Measurements from ENCODE around the gene KCNQ5. TPM values are rescaled to one million over a fixed set of nuclear protein-coding genes. Genes with fewer than 3 reads are reported as not detected.

Gene KCNQ5
- total RNA-seq, 1 experiment from 2014 or later = 9.4 TPM

GRCh38 chr6:73030791-73031782 is 409.2 kb downstream of the KCNQ5 start:
- DNase-seq (ENCODE audit: low read depth, low spot score) (no peak), ATAC-seq (no peak)
- no TSS peak for BruUV-seq (replicated peaks)
- no peaks in the 10 kb centered on the region for H3K9me3 ChIP-seq (ENCODE audit: control insufficient read depth, insufficient read depth, low read depth, low read length)
- intact Hi-C loops (cut with micrococcal nuclease; ENCODE audit: unreplicated experiment) (no loop called here), in situ Hi-C loops (cut with HindIII; ENCODE audit: low pct_unique_long_range_greater_than_20kb, low sequenced_read_pairs) (no loop called here)
- TF ChIP-seq POLR2AphosphoS5 (IDR thresholded peaks at IDR 0.05; ENCODE audit: low read depth, low read length) = no peak
- no peak for TF ChIP-seq TCF7L2 (IDR thresholded peaks at IDR 0.05; ENCODE audit: low read depth, low read length)
- TF ChIP-seq SIN3A (IDR thresholded peaks at IDR 0.05; ENCODE audit: borderline replicate concordance, insufficient read depth, low read depth, low read length) = no peak
- TF ChIP-seq, protein P1, sequence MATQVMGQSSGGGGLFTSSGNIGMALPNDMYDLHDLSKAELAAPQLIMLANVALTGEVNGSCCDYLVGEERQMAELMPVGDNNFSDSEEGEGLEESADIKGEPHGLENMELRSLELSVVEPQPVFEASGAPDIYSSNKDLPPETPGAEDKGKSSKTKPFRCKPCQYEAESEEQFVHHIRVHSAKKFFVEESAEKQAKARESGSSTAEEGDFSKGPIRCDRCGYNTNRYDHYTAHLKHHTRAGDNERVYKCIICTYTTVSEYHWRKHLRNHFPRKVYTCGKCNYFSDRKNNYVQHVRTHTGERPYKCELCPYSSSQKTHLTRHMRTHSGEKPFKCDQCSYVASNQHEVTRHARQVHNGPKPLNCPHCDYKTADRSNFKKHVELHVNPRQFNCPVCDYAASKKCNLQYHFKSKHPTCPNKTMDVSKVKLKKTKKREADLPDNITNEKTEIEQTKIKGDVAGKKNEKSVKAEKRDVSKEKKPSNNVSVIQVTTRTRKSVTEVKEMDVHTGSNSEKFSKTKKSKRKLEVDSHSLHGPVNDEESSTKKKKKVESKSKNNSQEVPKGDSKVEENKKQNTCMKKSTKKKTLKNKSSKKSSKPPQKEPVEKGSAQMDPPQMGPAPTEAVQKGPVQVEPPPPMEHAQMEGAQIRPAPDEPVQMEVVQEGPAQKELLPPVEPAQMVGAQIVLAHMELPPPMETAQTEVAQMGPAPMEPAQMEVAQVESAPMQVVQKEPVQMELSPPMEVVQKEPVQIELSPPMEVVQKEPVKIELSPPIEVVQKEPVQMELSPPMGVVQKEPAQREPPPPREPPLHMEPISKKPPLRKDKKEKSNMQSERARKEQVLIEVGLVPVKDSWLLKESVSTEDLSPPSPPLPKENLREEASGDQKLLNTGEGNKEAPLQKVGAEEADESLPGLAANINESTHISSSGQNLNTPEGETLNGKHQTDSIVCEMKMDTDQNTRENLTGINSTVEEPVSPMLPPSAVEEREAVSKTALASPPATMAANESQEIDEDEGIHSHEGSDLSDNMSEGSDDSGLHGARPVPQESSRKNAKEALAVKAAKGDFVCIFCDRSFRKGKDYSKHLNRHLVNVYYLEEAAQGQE (IDR thresholded peaks at IDR 0.05; ENCODE audit: insufficient read depth in 1 of 2, low read depth in 2 of 2, low read length in 1 of 2) = no peak
- no peak for TF ChIP-seq CTCF (IDR thresholded peaks at IDR 0.05)
- no peak overlapping the region for H3K4me3 ChIP-seq (ENCODE audit: low read depth in 2 of 2, low read length in 2 of 2)
- no peak overlapping the region for H3K27ac ChIP-seq (ENCODE audit: low read length)
- no peaks in the 10 kb centered on the region for H3K36me3 ChIP-seq (ENCODE audit: control insufficient read depth, insufficient read depth, low read length)
- ChIA-PET CTCF (no interaction called here), POLR2A (no interaction called here)
- H3K4me1 ChIP-seq (ENCODE audit: control insufficient read depth, insufficient read depth, low read length) = peaks cover 16% of the 10 kb centered on the region
- H3K27me3 ChIP-seq (ENCODE audit: control insufficient read depth, insufficient read depth, low read length) = no peaks in the 10 kb centered on the region

GRCh38 chr6:73032586-73032985 is 410.7 kb downstream of the KCNQ5 start:
- POLR2A ChIA-PET = no interaction called here
- no TSS peak for BruUV-seq (replicated peaks)
- Histone ChIP-seq H3K36me3 (ENCODE audit: control insufficient read depth, insufficient read depth, low read length) (no peaks in the 10 kb centered on the region), H3K4me3 (ENCODE audit: low read depth in 2 of 2, low read length in 2 of 2) (no peak overlapping the region), H3K9me3 (ENCODE audit: control insufficient read depth, insufficient read depth, low read depth, low read length) (no peaks in the 10 kb centered on the region), H3K4me1 (ENCODE audit: control insufficient read depth, insufficient read depth, low read length) (peaks cover 16% of the 10 kb centered on the region), H3K27me3 (ENCODE audit: control insufficient read depth, insufficient read depth, low read length) (no peaks in the 10 kb centered on the region), H3K27ac (ENCODE audit: low read length) (no peak overlapping the region)
- TF ChIP-seq SIN3A (IDR thresholded peaks at IDR 0.05; ENCODE audit: borderline replicate concordance, insufficient read depth, low read depth, low read length) = no peak
- no peak for TF ChIP-seq POLR2AphosphoS5 (IDR thresholded peaks at IDR 0.05; ENCODE audit: low read depth, low read length)
- TF ChIP-seq CTCF (IDR thresholded peaks at IDR 0.05) = no peak
- TF ChIP-seq, protein P1 (IDR thresholded peaks at IDR 0.05; ENCODE audit: insufficient read depth in 1 of 2, low read depth in 2 of 2, low read length in 1 of 2) = no peak
- TF ChIP-seq TCF7L2 (IDR thresholded peaks at IDR 0.05; ENCODE audit: low read depth, low read length) = no peak
- intact Hi-C loops (cut with micrococcal nuclease; ENCODE audit: unreplicated experiment) = no loop called here
- peak; percentile 53; the same call in 1 of the 2 replicates for ATAC-seq
- DNase-seq (ENCODE audit: low read depth, low spot score) = peak; percentile 77
- in situ Hi-C loops (cut with HindIII; ENCODE audit: low pct_unique_long_range_greater_than_20kb, low sequenced_read_pairs) = no loop called here
- CTCF ChIA-PET = no interaction called here

All from Panc1 (cell line).